OCI-LY7 (cell line): Measurements from ENCODE around the gene VPREB3.

Experiments
- EZH2phosphoT487 ChIP-seq: fragments of 200-600 bp; sonication (generic); IDR thresholded peaks from 2 replicates; pipeline ENCODE4 v1.6.1; 2018; ENCODE audit warnings: low read depth, borderline replicate concordance, mild to moderate bottlenecking, mixed run types, antibody characterized with exemption, low read length, moderate library complexity, mixed read lengths
- TF ChIP-seq, protein P1 (sequence below): fragments of 200-600 bp; sonication (generic); conservative IDR thresholded peaks from 2 replicates; pipeline ENCODE4 v1.5.1; 2014; ENCODE audit warnings: mild to moderate bottlenecking, antibody characterized with exemption, low read length, moderate library complexity, mixed read lengths

DNA sequence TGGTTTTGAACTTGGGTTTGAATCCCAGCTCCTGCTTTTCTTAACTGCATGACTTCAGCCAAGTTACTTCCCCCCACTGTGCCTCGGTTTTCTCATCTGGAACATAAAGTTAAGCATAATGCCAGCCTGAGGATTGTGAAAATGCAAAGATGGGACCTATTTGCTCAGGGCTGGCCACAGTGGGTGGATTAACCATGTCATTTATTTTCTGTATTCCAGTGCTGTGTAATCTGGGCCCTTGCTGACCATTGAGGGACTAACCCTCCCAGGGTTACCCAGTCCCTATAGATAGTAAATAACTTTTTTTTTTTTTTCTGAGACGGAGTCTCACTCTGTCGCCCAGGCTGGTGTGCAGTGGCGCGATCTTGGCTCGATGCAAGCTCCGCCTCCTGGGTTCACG is 1.5 kb upstream of the VPREB3 start:
- TF ChIP-seq, protein P1, sequence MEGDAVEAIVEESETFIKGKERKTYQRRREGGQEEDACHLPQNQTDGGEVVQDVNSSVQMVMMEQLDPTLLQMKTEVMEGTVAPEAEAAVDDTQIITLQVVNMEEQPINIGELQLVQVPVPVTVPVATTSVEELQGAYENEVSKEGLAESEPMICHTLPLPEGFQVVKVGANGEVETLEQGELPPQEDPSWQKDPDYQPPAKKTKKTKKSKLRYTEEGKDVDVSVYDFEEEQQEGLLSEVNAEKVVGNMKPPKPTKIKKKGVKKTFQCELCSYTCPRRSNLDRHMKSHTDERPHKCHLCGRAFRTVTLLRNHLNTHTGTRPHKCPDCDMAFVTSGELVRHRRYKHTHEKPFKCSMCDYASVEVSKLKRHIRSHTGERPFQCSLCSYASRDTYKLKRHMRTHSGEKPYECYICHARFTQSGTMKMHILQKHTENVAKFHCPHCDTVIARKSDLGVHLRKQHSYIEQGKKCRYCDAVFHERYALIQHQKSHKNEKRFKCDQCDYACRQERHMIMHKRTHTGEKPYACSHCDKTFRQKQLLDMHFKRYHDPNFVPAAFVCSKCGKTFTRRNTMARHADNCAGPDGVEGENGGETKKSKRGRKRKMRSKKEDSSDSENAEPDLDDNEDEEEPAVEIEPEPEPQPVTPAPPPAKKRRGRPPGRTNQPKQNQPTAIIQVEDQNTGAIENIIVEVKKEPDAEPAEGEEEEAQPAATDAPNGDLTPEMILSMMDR: no peak
- TF ChIP-seq EZH2phosphoT487: no peak
